Stimulated activated CD4-positive, alpha-beta T cell treated with anti-CD3 and anti-CD28 coated beads, Interleukin-1b, Interleukin-23, amount 100 ng/mL, for 4 hours (primary cell): ENCODE data around the gene PRMT7.
A peak's percentile ranks its signal among the peaks of the same experiment; 100 is the strongest.

Experiments used
- DNase-seq, 2 donors: peaks; one replicate each; pipeline ENCODE4 v3.0.0-alpha.2; 2020; ENCODE audit warnings: low read depth in 2 of 2

The PRMT7 gene

DNA sequence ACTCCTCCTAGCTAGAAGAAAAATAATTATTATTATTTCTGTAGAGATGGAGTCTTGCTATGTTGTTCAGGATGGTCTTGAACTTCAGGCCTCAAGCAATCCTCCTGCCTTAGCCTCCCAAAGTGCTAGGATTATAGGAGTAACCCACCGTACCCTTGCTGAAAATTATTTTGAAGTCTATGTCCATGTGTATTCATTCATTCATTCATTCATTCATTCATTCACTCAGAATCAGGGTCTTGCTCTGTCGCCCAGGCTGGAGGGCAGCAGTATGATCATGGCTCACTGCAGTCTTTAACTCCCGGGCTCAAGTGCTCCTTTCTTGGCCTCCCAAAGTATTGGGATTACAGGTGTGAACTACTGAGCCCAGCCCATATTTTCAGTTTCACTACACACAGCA lies 4.2 kb upstream of the PRMT7 start:
- DNase-seq = no peak

GRCh38 chr16:68309799-68310198 lies 1.0 kb upstream of the PRMT7 start:
- no peak for DNase-seq

DNA sequence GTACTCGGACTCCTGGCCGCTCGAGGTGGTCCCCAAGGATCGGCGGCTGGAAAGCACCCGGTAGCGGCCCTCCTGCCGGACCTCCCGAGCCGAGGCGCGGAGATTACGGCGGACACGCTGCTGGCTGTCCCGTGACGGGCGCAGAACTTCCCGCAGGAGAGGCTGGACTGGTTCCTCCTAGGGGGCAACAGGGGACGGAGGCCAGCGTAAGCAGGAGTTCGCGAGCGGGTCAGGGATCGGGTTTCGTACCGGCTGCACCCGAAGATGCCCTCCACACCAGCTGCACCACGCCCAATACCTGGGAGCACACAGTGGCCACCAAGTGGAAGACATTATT lies 414 bp upstream of the PRMT7 start:
- DNase-seq = no peak

GRCh38 chr16:68313116-68313515 lies 2.3 kb downstream of the PRMT7 start:
- no peak for DNase-seq

- no peak for DNase-seq
Observed at GRCh38 chr16:68319185-68319908, 8.5 kb downstream of the PRMT7 start.

DNA sequence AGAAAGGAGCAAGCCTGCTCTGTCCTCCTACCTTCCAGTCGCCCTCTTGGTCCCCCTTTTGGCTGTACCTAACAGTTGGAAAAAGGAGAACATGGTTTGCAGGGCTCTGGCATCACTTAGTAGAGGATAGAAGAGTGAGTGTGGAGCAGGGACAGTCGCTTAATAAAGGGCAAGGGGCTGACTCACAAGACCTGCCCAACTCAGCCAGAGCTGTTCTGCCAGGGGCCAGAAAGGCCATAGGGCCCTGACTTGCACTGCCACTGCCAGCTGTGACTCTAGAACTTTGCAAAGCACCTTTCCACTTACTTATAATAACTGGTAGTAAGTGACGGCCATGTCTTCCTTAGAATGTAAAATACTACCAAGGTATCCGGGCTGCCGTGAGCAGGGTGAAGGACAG lies 13.5 kb downstream of the PRMT7 start:
- DNase-seq = no peak

DNA sequence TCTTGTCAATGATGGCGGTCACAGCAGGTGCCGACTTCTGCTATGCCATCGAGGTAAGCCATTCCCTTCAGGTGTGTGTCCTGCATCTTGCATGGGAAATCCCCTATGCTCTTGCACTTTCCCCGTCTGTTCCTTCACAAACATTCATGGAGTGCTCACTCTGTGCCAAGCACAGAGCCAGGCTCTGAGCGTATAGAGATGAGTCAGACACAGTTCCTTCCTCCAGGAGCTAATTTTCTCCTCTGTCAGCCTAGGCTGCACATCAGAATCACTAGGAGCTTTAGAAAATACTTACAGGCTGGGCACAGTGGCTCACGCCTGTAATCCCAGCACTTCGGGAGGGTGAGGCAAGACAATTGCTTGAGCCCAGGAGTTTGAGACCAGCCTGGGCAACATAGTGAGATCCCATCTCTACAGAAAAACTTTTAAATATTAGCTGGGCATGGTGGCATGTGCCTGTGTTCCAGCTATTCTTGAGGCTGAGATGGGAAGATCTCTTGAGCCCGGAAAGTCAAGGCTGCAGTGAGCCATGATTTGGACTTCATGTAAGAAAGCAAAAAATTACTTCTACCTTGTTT lies 14.1 kb downstream of the PRMT7 start:
- DNase-seq = no peak

DNA sequence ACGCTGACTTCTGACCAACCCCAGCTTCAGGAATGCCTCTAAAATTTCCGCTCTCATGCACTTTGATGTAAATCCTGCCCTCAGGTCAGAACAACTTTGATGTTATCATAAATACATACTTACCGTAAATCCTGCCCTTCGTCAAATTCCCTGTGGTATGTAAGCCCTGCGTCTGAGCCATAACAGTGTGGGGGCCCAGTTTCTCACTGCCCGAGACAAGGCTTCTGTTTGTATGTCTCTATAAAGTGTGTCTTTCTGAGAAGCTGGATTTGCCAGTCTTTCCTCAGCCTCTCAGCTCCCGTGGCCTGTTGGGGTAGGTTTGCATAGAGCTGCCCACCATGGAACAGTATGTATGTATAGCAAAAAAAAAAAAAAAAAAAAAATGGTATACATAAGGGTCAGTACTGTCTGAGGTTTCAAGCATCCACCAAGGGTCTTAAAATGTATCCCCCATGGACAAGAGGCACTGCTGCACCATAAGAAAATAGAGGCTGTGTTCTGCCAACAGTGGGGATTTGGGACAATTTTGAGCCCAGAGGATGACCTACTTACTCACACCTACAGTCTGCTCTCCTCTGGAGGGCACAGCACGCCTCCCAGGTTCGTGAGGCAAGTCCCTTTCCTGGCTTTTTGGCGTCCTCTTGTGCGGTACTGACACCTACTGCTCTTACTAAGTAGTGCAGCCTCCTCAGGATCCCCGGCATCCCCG lies 17.5 kb downstream of the PRMT7 start:
- peak; percentile 58 to 78 for DNase-seq

DNA sequence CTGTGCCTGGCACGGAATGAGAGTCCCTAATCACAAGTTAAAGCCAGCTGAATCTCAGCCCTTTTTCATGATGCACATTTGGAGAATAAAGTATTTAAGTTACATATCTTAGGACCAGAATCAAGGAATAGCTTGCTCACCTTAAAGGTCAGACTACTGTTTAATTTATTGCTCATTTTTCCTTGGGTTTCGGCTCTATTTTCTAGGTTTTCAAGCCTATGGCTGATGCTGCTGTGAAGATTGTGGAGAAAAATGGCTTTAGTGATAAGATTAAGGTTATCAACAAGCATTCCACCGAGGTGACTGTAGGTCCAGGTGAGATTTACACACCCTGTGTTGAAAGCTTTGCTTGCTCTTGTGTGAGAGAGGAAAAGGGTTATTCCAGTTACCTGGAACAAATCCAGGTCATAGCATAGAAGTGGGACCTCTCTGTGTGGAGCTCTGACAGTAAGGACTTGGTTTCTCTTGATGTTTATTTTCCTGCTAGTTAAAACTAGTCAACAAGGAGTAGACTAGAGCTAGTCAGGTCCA lies 18.1 kb downstream of the PRMT7 start:
- DNase-seq = no peak

GRCh38 chr16:68331879-68332410 lies 21.1 kb downstream of the PRMT7 start:
- DNase-seq = no peak

- no peak for DNase-seq
Observed at GRCh38 chr16:68332411-68333121, 21.7 kb downstream of the PRMT7 start.

- no peak for DNase-seq
Observed at GRCh38 chr16:68335175-68335574, 24.4 kb downstream of the PRMT7 start.

- no peak for DNase-seq
Observed at GRCh38 chr16:68338326-68339119, 27.7 kb downstream of the PRMT7 start.

GRCh38 chr16:68339214-68339613 lies 28.4 kb downstream of the PRMT7 start:
- no peak for DNase-seq

- DNase-seq = no peak
Observed at GRCh38 chr16:68342620-68343019, 31.8 kb downstream of the PRMT7 start.

DNA sequence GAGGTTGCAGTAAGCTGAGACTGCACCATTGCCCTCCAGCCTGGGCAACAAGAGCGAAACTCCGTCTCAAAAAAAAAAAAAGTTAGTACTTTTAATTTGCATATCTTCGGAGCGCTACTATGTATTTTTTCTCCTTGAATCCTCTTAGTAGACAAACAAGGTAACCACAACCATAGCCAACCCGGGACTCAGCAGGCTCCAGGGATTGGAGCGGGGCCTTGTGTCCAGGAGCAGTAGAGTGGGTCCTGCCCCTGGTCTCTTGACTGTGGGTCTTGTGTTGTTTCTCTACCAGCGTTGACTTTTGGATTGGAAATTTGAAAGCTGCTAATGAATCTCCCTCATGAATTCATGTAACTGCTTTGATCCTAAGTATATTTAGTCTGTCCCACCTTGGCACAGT lies 32.3 kb downstream of the PRMT7 start:
- no peak for DNase-seq

DNA sequence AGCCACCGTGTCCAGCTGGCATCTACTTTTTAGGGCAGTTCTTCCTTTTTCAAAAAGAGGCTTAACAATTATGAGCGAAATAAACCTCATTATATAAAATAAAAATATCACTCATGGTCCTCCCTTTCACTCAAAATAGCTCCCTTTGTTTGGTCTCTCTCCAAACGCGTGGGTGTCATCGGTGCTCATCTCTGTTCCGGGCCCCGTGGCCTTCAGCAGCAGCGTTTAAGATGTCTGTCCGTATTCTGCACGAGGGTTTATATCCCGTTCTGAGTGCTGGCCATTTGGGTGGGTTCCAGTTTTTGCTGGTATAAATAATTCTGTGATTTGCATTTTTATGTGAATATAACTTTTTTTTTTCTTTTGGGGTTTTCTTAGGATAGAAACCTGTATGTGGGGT lies 33.4 kb downstream of the PRMT7 start:
- DNase-seq = no peak

DNA sequence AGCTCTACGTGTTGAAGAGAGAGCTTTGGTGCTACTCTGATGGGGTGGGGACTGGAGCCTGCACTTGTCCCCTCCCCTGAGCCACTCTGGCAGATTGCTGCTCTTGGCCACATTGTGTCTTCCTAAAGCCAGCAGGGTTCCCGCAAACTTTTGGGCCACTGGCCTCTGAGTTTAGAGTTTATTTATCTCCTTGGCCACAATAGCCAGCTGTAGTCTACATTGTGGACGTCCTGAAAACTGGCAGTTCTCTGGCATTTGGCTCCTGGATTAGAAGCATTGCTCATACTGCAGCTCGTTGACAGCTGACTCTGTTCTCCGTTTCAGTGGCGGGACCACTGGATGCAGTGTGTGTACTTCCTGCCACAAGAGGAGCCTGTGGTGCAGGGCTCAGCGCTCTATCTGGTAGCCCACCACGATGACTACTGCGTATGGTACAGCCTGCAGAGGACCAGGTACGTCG lies 34.6 kb downstream of the PRMT7 start:
- no peak for DNase-seq

- no peak for DNase-seq
Observed at GRCh38 chr16:68345958-68346635, 35.3 kb downstream of the PRMT7 start.

- DNase-seq = no peak
Observed at GRCh38 chr16:68346892-68347480, 36.2 kb downstream of the PRMT7 start.
